GM23338 (cell line): Measurements from ENCODE around the gene MLLT10. TPM values are rescaled to one million over a fixed set of nuclear protein-coding genes. Genes with fewer than 3 reads are reported as not detected.

Experiments
- ATAC-seq: fragments of 200-7000 bp; cut with Tn5 transposase; 3 replicates; pipeline ENCODE4 v1.9.1; 2020
- DNase-seq: peaks from one replicate; pipeline ENCODE4 v3.0.0-alpha.2; 2015; ENCODE audit warnings: low spot score
- H2AFZ ChIP-seq: fragments of 200-600 bp; sonication (generic); 2 replicates; pipeline ENCODE4 v1.8.0; 2016; ENCODE audit warnings: antibody characterized with exemption, mild to moderate bottlenecking, moderate library complexity
- H3F3A ChIP-seq: fragments of 200-600 bp; sonication (generic); replicated peaks from 2 replicates; pipeline ENCODE4 v1.8.0; 2017; ENCODE audit warnings: antibody characterized with exemption, mixed run types, low read depth
- H3K27ac ChIP-seq: fragments of 200-600 bp; sonication (generic); 2 replicates; pipeline ENCODE4 v1.6.1; 2016; ENCODE audit warnings: low read depth
- H3K27me3 ChIP-seq: fragments of 200-600 bp; sonication (generic); 2 replicates; pipeline ENCODE4 v1.8.0; 2016; ENCODE audit warnings: mild to moderate bottlenecking, mixed run types, moderate library complexity; ENCODE audit not compliant: insufficient read depth
- H3K36me3 ChIP-seq: fragments of 200-600 bp; sonication (generic); 2 replicates; pipeline ENCODE4 v1.8.0; 2016; ENCODE audit warnings: mild to moderate bottlenecking; ENCODE audit not compliant: insufficient read depth
- H3K4me1 ChIP-seq: fragments of 200-600 bp; sonication (generic); 2 replicates; pipeline ENCODE4 v1.8.0; 2016; ENCODE audit warnings: mild to moderate bottlenecking, moderate library complexity; ENCODE audit not compliant: insufficient read depth
- H3K4me2 ChIP-seq: fragments of 200-600 bp; sonication (generic); 2 replicates; pipeline ENCODE4 v1.7.1; 2017; ENCODE audit warnings: mixed run types
- H3K4me3 ChIP-seq: fragments of 200-600 bp; sonication (generic); 2 replicates; pipeline ENCODE4 v1.6.1; 2016; ENCODE audit warnings: mixed run types
- H3K79me2 ChIP-seq: fragments of 200-600 bp; sonication (generic); replicated peaks from 2 replicates; pipeline ENCODE4 v1.8.0; 2017; ENCODE audit warnings: mild to moderate bottlenecking; ENCODE audit not compliant: insufficient read depth
- H3K9me2 ChIP-seq: fragments of 200-600 bp; sonication (generic); 2 replicates; pipeline ENCODE4 v1.8.0; 2017; ENCODE audit not compliant: insufficient read depth
- H4K20me1 ChIP-seq: fragments of 200-600 bp; sonication (generic); replicated peaks from 2 replicates; pipeline ENCODE4 v1.8.0; 2017; ENCODE audit warnings: mild to moderate bottlenecking; ENCODE audit not compliant: insufficient read depth
- H3K27ac Mint-ChIP-seq: 2 replicates; pipeline ENCODE4 v1.8.0; 2020; ENCODE audit warnings: inconsistent platforms, mild to moderate bottlenecking, moderate library complexity, mixed read lengths
- H3K27me3 Mint-ChIP-seq: 3 replicates; pipeline ENCODE4 v1.8.0; 2022; ENCODE audit warnings: low read depth, mild to moderate bottlenecking, moderate library complexity, mixed read lengths, inconsistent platforms; ENCODE audit not compliant: insufficient read depth, poor library complexity
- H3K36me3 Mint-ChIP-seq: 3 replicates; pipeline ENCODE4 v1.8.0; 2021; ENCODE audit warnings: low read depth, mild to moderate bottlenecking, inconsistent platforms, moderate library complexity, mixed read lengths
- H3K4me1 Mint-ChIP-seq: 3 replicates; pipeline ENCODE4 v1.8.0; 2020; ENCODE audit warnings: mild to moderate bottlenecking, inconsistent platforms, mixed read lengths
- H3K4me3 Mint-ChIP-seq: 3 replicates; pipeline ENCODE4 v1.8.0; 2021; ENCODE audit warnings: moderate library complexity, mild to moderate bottlenecking, inconsistent platforms, mixed read lengths
- H3K9me3 Mint-ChIP-seq: 3 replicates; pipeline ENCODE4 v1.8.0; 2020; ENCODE audit warnings: moderate library complexity, mild to moderate bottlenecking, inconsistent platforms, mixed read lengths
- EZH2 ChIP-seq: fragments of 200-600 bp; sonication (generic); IDR thresholded peaks from one replicate; pipeline ENCODE4 v1.8.0; 2017; ENCODE audit warnings: antibody characterized with exemption, mild to moderate bottlenecking, low read depth; ENCODE audit not compliant: unreplicated experiment
- ZNF331 ChIP-seq: fragments of 250-450 bp; sonication (Bioruptor Pico); IDR thresholded peaks from 2 replicates; pipeline ENCODE4 v1.5.0; 2020; ENCODE audit warnings: low read depth, mild to moderate bottlenecking, moderate library complexity
- polyA plus RNA-seq: library from polyadenylated mRNA; unstranded; fragments of >200 nt; fragmentation: Nextera tagmentation; extraction: Ambion mirVana; gene quantifications from 2 replicates; pipeline ENCODE4 v1.2.1, GENCODE V29; 2016
- total RNA-seq: library from RNA; depleted of rRNA; stranded (reverse); fragments of >200 nt; shearing (Covaris generic); gene quantifications from 2 replicates; pipeline ENCODE4 v1.2.3, GENCODE V29; 2014
- TF ChIP-seq, protein P1 (sequence below): IDR thresholded peaks from 2 replicates; pipeline ENCODE4 v1.6.1; 2016; ENCODE audit warnings: antibody characterized with exemption
- TF ChIP-seq, protein P2 (sequence below), 2 experiments: fragments of 200-600 bp in 1 of 2; sonication (generic) in 1 of 2; conservative IDR thresholded peaks; 2 replicates each; pipeline versions ENCODE4 v1.5.1 to v1.6.1; 2016 to 2017; ENCODE audit warnings: antibody characterized with exemption in 2 of 2, low read depth in 2 of 2, mild to moderate bottlenecking in 2 of 2, moderate library complexity in 1 of 2
- TF ChIP-seq, protein P3 (sequence below): fragments of 250-450 bp; sonication (Bioruptor Pico); IDR thresholded peaks from 2 replicates; pipeline ENCODE4 v1.5.0; 2020; ENCODE audit warnings: mild to moderate bottlenecking, moderate library complexity

The MLLT10 gene
- total and polyA plus RNA-seq, 2 experiments from 2014 or later = 28.8 to 55.4 TPM

DNA sequence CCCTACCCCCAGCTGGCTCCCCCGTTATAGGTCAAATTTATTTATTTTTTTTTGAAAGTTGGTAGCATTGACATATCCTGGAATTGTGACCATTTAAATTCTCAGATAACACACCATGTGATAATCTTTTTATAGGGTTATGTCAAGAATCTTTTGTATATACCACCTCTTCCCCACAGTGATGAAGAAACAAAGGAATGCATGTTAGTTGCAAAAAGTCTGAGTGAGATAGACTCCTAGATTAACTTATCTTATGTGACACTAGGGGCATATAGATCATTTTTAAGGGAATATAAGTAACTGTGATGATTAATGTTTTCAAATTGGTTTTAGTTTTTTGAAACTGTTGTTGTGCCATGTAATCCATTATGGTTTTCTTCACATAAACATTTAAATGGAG is 68.3 kb downstream of the MLLT10 start:
- H3F3A ChIP-seq = peaks cover 4% of the 10 kb centered on the region; the same call in 1 of the 2 replicates
- Mint-ChIP-seq H3K4me3 (no peak overlapping the region), H3K9me3 (no peaks in the 10 kb centered on the region), H3K27me3 (no peaks in the 10 kb centered on the region), H3K27ac (no peak overlapping the region), H3K4me1 (peaks cover 4% of the 10 kb centered on the region; the same call in 2 of the 3 replicates), H3K36me3 (peaks cover 23% of the 10 kb centered on the region)
- H3K27ac ChIP-seq = no peak overlapping the region
- H3K27me3 ChIP-seq = no peaks in the 10 kb centered on the region
- H3K36me3 ChIP-seq = no peaks in the 10 kb centered on the region
- H3K4me1 ChIP-seq = no peaks in the 10 kb centered on the region
- H3K4me2 ChIP-seq = no peak overlapping the region
- H2AFZ ChIP-seq = no peak overlapping the region
- ATAC-seq (no peak), DNase-seq (no peak)
- H3K4me3 ChIP-seq = no peak overlapping the region
- no peaks in the 10 kb centered on the region for H3K9me2 ChIP-seq
- H3K79me2 ChIP-seq = peaks cover 91% of the 10 kb centered on the region
- TF ChIP-seq, protein P1, sequence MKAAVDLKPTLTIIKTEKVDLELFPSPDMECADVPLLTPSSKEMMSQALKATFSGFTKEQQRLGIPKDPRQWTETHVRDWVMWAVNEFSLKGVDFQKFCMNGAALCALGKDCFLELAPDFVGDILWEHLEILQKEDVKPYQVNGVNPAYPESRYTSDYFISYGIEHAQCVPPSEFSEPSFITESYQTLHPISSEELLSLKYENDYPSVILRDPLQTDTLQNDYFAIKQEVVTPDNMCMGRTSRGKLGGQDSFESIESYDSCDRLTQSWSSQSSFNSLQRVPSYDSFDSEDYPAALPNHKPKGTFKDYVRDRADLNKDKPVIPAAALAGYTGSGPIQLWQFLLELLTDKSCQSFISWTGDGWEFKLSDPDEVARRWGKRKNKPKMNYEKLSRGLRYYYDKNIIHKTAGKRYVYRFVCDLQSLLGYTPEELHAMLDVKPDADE = no peak
- TF ChIP-seq, protein P2, sequence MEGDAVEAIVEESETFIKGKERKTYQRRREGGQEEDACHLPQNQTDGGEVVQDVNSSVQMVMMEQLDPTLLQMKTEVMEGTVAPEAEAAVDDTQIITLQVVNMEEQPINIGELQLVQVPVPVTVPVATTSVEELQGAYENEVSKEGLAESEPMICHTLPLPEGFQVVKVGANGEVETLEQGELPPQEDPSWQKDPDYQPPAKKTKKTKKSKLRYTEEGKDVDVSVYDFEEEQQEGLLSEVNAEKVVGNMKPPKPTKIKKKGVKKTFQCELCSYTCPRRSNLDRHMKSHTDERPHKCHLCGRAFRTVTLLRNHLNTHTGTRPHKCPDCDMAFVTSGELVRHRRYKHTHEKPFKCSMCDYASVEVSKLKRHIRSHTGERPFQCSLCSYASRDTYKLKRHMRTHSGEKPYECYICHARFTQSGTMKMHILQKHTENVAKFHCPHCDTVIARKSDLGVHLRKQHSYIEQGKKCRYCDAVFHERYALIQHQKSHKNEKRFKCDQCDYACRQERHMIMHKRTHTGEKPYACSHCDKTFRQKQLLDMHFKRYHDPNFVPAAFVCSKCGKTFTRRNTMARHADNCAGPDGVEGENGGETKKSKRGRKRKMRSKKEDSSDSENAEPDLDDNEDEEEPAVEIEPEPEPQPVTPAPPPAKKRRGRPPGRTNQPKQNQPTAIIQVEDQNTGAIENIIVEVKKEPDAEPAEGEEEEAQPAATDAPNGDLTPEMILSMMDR (conservative IDR thresholded peaks at IDR 0.05; ENCODE audit: low read depth in 2 of 2) = no peak
- TF ChIP-seq, protein P3, sequence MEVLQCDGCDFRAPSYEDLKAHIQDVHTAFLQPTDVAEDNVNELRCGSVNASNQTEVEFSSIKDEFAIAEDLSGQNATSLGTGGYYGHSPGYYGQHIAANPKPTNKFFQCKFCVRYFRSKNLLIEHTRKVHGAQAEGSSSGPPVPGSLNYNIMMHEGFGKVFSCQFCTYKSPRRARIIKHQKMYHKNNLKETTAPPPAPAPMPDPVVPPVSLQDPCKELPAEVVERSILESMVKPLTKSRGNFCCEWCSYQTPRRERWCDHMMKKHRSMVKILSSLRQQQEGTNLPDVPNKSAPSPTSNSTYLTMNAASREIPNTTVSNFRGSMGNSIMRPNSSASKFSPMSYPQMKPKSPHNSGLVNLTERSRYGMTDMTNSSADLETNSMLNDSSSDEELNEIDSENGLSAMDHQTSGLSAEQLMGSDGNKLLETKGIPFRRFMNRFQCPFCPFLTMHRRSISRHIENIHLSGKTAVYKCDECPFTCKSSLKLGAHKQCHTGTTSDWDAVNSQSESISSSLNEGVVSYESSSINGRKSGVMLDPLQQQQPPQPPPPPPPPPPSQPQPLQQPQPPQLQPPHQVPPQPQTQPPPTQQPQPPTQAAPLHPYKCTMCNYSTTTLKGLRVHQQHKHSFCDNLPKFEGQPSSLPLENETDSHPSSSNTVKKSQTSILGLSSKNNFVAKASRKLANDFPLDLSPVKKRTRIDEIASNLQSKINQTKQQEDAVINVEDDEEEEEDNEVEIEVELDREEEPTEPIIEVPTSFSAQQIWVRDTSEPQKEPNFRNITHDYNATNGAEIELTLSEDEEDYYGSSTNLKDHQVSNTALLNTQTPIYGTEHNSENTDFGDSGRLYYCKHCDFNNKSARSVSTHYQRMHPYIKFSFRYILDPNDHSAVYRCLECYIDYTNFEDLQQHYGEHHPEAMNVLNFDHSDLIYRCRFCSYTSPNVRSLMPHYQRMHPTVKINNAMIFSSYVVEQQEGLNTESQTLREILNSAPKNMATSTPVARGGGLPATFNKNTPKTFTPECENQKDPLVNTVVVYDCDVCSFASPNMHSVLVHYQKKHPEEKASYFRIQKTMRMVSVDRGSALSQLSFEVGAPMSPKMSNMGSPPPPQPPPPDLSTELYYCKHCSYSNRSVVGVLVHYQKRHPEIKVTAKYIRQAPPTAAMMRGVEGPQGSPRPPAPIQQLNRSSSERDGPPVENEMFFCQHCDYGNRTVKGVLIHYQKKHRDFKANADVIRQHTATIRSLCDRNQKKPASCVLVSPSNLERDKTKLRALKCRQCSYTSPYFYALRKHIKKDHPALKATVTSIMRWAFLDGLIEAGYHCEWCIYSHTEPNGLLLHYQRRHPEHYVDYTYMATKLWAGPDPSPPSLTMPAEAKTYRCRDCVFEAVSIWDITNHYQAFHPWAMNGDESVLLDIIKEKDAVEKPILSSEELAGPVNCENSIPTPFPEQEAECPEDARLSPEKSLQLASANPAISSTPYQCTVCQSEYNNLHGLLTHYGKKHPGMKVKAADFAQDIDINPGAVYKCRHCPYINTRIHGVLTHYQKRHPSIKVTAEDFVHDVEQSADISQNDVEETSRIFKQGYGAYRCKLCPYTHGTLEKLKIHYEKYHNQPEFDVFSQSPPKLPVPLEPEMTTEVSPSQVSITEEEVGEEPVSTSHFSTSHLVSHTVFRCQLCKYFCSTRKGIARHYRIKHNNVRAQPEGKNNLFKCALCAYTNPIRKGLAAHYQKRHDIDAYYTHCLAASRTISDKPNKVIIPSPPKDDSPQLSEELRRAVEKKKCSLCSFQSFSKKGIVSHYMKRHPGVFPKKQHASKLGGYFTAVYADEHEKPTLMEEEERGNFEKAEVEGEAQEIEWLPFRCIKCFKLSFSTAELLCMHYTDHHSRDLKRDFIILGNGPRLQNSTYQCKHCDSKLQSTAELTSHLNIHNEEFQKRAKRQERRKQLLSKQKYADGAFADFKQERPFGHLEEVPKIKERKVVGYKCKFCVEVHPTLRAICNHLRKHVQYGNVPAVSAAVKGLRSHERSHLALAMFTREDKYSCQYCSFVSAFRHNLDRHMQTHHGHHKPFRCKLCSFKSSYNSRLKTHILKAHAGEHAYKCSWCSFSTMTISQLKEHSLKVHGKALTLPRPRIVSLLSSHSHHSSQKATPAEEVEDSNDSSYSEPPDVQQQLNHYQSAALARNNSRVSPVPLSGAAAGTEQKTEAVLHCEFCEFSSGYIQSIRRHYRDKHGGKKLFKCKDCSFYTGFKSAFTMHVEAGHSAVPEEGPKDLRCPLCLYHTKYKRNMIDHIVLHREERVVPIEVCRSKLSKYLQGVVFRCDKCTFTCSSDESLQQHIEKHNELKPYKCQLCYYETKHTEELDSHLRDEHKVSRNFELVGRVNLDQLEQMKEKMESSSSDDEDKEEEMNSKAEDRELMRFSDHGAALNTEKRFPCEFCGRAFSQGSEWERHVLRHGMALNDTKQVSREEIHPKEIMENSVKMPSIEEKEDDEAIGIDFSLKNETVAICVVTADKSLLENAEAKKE (CRISPR knock-in tag) = no peak
- TF ChIP-seq EZH2 (no peak), ZNF331 (CRISPR knock-in tag) (no peak)
- H4K20me1 ChIP-seq = 0 out of 2 replicates have a peak, but pooled peaks cover 5% of the 10 kb centered on the region
